SK-N-SH treated with all-trans-retinoic acid at 6 μM for 48 hours (cell line): ENCODE data around the gene ADAM23.

ENCODE experiments used
- ATAC-seq: fragments of 200-7000 bp; cut with Tn5 transposase; 3 replicates; pipeline ENCODE4 v1.9.1; 2020; ENCODE audit warnings: mild to moderate bottlenecking, moderate library complexity
- ARNTL ChIP-seq: fragments of 450-650 bp; formaldehyde crosslinking; IDR thresholded peaks from 2 replicates; pipeline ENCODE4 v1.5.0; 2020; ENCODE audit warnings: low read depth, mild to moderate bottlenecking, moderate library complexity, borderline replicate concordance
- BACH2 ChIP-seq: fragments of 250-450 bp; sonication (Bioruptor Pico); IDR thresholded peaks from 2 replicates; pipeline ENCODE4 v1.9.0; 2021; ENCODE audit warnings: mild to moderate bottlenecking, borderline replicate concordance
- CSDC2 ChIP-seq: fragments of 250-450 bp; sonication (Bioruptor Pico); IDR thresholded peaks from 2 replicates; pipeline ENCODE4 v1.5.0; 2020; ENCODE audit warnings: mild to moderate bottlenecking, moderate library complexity
- CSRNP3 ChIP-seq: fragments of 250-450 bp; sonication (Bioruptor Pico); IDR thresholded peaks from 2 replicates; pipeline ENCODE4 v1.5.1; 2021; ENCODE audit warnings: mild to moderate bottlenecking, moderate library complexity
- ESRRG ChIP-seq: fragments of 250-450 bp; sonication (Bioruptor Pico); IDR thresholded peaks from 2 replicates; pipeline ENCODE4 v1.6.1; 2021; ENCODE audit warnings: mild to moderate bottlenecking
- ISL1 ChIP-seq: fragments of 250-450 bp; sonication (Bioruptor Pico); IDR thresholded peaks from 2 replicates; pipeline ENCODE4 v2.1.2; 2022; ENCODE audit warnings: mild to moderate bottlenecking, moderate library complexity
- OSR1 ChIP-seq: fragments of 250-450 bp; sonication (Bioruptor Pico); IDR thresholded peaks from 2 replicates; pipeline ENCODE4 v1.8.0; 2022; ENCODE audit warnings: moderate library complexity, mild to moderate bottlenecking, inconsistent platforms
- PATZ1 ChIP-seq: fragments of 250-450 bp; sonication (Bioruptor Pico); IDR thresholded peaks from 2 replicates; pipeline ENCODE4 v1.8.0; 2020; ENCODE audit warnings: mild to moderate bottlenecking, moderate library complexity, borderline replicate concordance
- POU6F1 ChIP-seq: fragments of 250-450 bp; sonication (Bioruptor Pico); IDR thresholded peaks from 2 replicates; pipeline ENCODE4 v1.8.0; 2021; ENCODE audit warnings: low read depth, mild to moderate bottlenecking, moderate library complexity, borderline replicate concordance
- RARB ChIP-seq: fragments of 250-450 bp; sonication (Bioruptor Pico); IDR thresholded peaks from 2 replicates; pipeline ENCODE4 v1.8.0; 2021; ENCODE audit warnings: mild to moderate bottlenecking, moderate library complexity
- SNAI2 ChIP-seq: fragments of 250-450 bp; sonication (Bioruptor Pico); IDR thresholded peaks from 2 replicates; pipeline ENCODE4 v1.5.0; 2020; ENCODE audit warnings: mild to moderate bottlenecking, moderate library complexity
- TCF4 ChIP-seq: fragments of 250-450 bp; sonication (Bioruptor Pico); IDR thresholded peaks from 2 replicates; pipeline ENCODE4 v1.8.0; 2021; ENCODE audit warnings: mild to moderate bottlenecking, moderate library complexity, borderline replicate concordance
- TOX ChIP-seq: fragments of 250-450 bp; sonication (Bioruptor Pico); IDR thresholded peaks from 2 replicates; pipeline ENCODE4 v1.8.0; 2021; ENCODE audit warnings: mild to moderate bottlenecking, moderate library complexity, borderline replicate concordance
- TSHZ2 ChIP-seq: fragments of 250-450 bp; sonication (Bioruptor Pico); IDR thresholded peaks from 2 replicates; pipeline ENCODE4 v1.5.0; 2020; ENCODE audit warnings: mild to moderate bottlenecking, moderate library complexity
- ZC3H10 ChIP-seq: fragments of 250-450 bp; sonication (Bioruptor Pico); IDR thresholded peaks from 2 replicates; pipeline ENCODE4 v1.5.1; 2021; ENCODE audit warnings: mild to moderate bottlenecking, moderate library complexity
- ZFP3 ChIP-seq: fragments of 250-450 bp; sonication (Bioruptor Pico); IDR thresholded peaks from 2 replicates; pipeline ENCODE4 v1.5.0; 2020; ENCODE audit warnings: mild to moderate bottlenecking, moderate library complexity
- ZFP30 ChIP-seq: fragments of 450-650 bp; formaldehyde crosslinking; IDR thresholded peaks from 2 replicates; pipeline ENCODE4 v1.5.0; 2022; ENCODE audit warnings: mild to moderate bottlenecking, moderate library complexity
- ZNF565 ChIP-seq: fragments of 450-650 bp; formaldehyde crosslinking; conservative IDR thresholded peaks from 2 replicates; pipeline ENCODE4 v1.5.0; 2020; ENCODE audit warnings: low read depth, mild to moderate bottlenecking, moderate library complexity
- ZNF70 ChIP-seq: fragments of 450-650 bp; formaldehyde crosslinking; IDR thresholded peaks from 2 replicates; pipeline ENCODE4 v1.5.0; 2020; ENCODE audit warnings: mild to moderate bottlenecking, moderate library complexity
- ZNF8 ChIP-seq: fragments of 450-650 bp; formaldehyde crosslinking; IDR thresholded peaks from 2 replicates; pipeline ENCODE4 v1.5.0; 2020; ENCODE audit warnings: mild to moderate bottlenecking, moderate library complexity

The ADAM23 gene

GRCh38 chr2:206471524-206472062 is 28.3 kb downstream of the ADAM23 start:
- ATAC-seq = no peak
- no peak for TF ChIP-seq ZNF8

- no peak for TF ChIP-seq TOX (CRISPR knock-in tag)
- TF ChIP-seq POU6F1 (CRISPR knock-in tag) = no peak
- TF ChIP-seq ESRRG = no peak
- no peak for TF ChIP-seq BACH2
- TF ChIP-seq SNAI2 (CRISPR knock-in tag) = no peak
- TF ChIP-seq ZNF565 = no peak
- TF ChIP-seq CSRNP3 (CRISPR knock-in tag) = no peak
- ATAC-seq = no peak
These were observed 28.8 kb downstream of the ADAM23 start for GRCh38 chr2:206472094-206472493.

- ATAC-seq = no peak
- TF ChIP-seq CSRNP3 (CRISPR knock-in tag) = no peak
- no peak for TF ChIP-seq ZFP30
- TF ChIP-seq ZNF8 = no peak
- TF ChIP-seq TSHZ2 (CRISPR knock-in tag) = no peak
- TF ChIP-seq ZC3H10 (CRISPR knock-in tag) = no peak
- TF ChIP-seq ZFP3 (CRISPR knock-in tag) = no peak
- TF ChIP-seq RARB (CRISPR knock-in tag) = no peak
These were observed 30.8 kb downstream of the ADAM23 start for GRCh38 chr2:206474099-206474498.

- ATAC-seq = no peak
- TF ChIP-seq ISL1 (CRISPR knock-in tag) = no peak
- no peak for TF ChIP-seq ZFP3 (CRISPR knock-in tag)
- no peak for TF ChIP-seq ZNF70 (CRISPR knock-in tag)
- no peak for TF ChIP-seq CSDC2 (CRISPR knock-in tag)
- no peak for TF ChIP-seq TSHZ2 (CRISPR knock-in tag)
- no peak for TF ChIP-seq TOX (CRISPR knock-in tag)
- TF ChIP-seq PATZ1 (CRISPR knock-in tag) = no peak
- TF ChIP-seq RARB (CRISPR knock-in tag) = no peak
- TF ChIP-seq TCF4 (CRISPR knock-in tag) = no peak
- TF ChIP-seq POU6F1 (CRISPR knock-in tag) = no peak
- no peak for TF ChIP-seq ZFP30
- no peak for TF ChIP-seq CSRNP3 (CRISPR knock-in tag)
- TF ChIP-seq SNAI2 (CRISPR knock-in tag) = no peak
- TF ChIP-seq OSR1 (CRISPR knock-in tag) = no peak
- no peak for TF ChIP-seq ZNF565
- no peak for TF ChIP-seq ARNTL (CRISPR knock-in tag)
These were observed 34.0 kb downstream of the ADAM23 start for GRCh38 chr2:206477296-206477695.
